ENCODE results near the gene DCDC2B.

DNA sequence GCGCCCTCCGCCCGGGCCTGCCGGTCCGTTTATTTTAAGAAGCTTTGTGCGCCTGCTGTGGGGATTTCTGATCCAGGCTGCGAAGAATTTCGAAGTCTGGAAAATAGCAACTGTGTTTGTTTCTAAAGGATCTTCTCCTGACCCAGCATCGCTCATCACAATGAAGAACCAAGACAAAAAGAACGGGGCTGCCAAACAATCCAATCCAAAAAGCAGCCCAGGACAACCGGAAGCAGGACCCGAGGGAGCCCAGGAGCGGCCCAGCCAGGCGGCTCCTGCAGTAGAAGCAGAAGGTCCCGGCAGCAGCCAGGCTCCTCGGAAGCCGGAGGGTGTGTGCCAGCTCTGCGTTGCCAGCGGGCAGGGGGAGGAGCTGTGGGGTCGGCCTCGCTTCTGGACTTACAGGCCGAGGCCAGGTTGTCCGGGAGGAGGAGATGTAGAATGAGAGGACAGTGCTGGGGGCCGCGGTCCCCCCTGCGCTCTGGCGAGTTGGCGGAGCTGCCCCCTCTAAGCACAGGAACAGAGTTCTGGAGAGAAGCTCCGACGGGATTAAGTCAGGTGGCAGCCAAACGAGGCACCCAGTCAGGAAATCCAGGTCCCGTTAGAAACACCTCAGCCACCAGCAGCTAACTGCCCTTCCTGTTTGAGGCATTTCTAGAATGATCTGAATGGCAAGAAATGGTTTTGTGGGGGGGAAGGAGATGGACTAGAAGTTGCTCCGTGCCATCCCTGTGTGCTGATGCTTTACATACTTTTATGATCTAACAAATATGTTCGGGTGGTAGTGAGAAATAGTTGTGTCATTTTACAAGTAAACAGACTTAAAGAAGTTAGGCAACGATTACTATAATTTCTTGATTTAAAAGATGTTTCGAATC is 28.5 kb upstream of the DCDC2B start:
- TF ChIP-seq, protein P1, sequence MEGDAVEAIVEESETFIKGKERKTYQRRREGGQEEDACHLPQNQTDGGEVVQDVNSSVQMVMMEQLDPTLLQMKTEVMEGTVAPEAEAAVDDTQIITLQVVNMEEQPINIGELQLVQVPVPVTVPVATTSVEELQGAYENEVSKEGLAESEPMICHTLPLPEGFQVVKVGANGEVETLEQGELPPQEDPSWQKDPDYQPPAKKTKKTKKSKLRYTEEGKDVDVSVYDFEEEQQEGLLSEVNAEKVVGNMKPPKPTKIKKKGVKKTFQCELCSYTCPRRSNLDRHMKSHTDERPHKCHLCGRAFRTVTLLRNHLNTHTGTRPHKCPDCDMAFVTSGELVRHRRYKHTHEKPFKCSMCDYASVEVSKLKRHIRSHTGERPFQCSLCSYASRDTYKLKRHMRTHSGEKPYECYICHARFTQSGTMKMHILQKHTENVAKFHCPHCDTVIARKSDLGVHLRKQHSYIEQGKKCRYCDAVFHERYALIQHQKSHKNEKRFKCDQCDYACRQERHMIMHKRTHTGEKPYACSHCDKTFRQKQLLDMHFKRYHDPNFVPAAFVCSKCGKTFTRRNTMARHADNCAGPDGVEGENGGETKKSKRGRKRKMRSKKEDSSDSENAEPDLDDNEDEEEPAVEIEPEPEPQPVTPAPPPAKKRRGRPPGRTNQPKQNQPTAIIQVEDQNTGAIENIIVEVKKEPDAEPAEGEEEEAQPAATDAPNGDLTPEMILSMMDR (IDR thresholded peaks at IDR 0.05): no peak
- no peak for TF ChIP-seq POLR2AphosphoS5 (IDR thresholded peaks at IDR 0.05)
- TF ChIP-seq EP300 (IDR thresholded peaks at IDR 0.05): no peak
- TF ChIP-seq POLR2A (IDR thresholded peaks at IDR 0.05): no peak

All from sigmoid colon (tissue), 4 donors.